Natural killer cell (primary cell): ENCODE measurements around the gene ZFYVE26. TPM values are rescaled to one million over a fixed set of nuclear protein-coding genes. Genes with fewer than 3 reads are reported as not detected.

Experiments used
- ATAC-seq, 3 donors: fragments of 150-1000 bp in 2 of 3; fragments of 200-7000 bp in 1 of 3; cut with Tn5 transposase; 1 replicate in 1 of 3; 2 replicates in 2 of 3; pipeline ENCODE4 v1.10.0; 2021; ENCODE audit warnings: mild to moderate bottlenecking in 2 of 3, moderate library complexity in 2 of 3
- DNase-seq, 2 donors: peaks; one replicate each; pipeline versions ENCODE4 v3.0.0 to v3.0.0-alpha.2; 2013 to 2021; ENCODE audit warnings: mixed read lengths in 1 of 2
- H3K27ac ChIP-seq: one replicate; pipeline ENCODE4 v1.5.1; 2013; ENCODE audit warnings: mild to moderate bottlenecking, low read length
- H3K27me3 ChIP-seq: one replicate; pipeline ENCODE4 v1.6.1; 2013; ENCODE audit warnings: low read length; ENCODE audit not compliant: control insufficient read depth, insufficient read depth
- H3K36me3 ChIP-seq: one replicate; pipeline ENCODE4 v1.6.1; 2013; ENCODE audit warnings: low read length; ENCODE audit not compliant: control insufficient read depth, insufficient read depth
- H3K4me1 ChIP-seq: one replicate; pipeline ENCODE4 v1.6.1; 2013; ENCODE audit warnings: low read length; ENCODE audit not compliant: control insufficient read depth, insufficient read depth
- H3K4me3 ChIP-seq: one replicate; pipeline ENCODE4 v1.5.1; 2013; ENCODE audit warnings: low read length
- H3K9me3 ChIP-seq: one replicate; pipeline ENCODE4 v1.6.1; 2013; ENCODE audit warnings: low read length; ENCODE audit not compliant: control insufficient read depth, insufficient read depth
- H3K27ac Mint-ChIP-seq, 2 donors: one replicate each; pipeline ENCODE4 v1.8.0; 2022; ENCODE audit warnings: mild to moderate bottlenecking in 2 of 2, mixed read lengths in 2 of 2, moderate library complexity in 1 of 2
- H3K27me3 Mint-ChIP-seq, 2 donors: one replicate each; pipeline ENCODE4 v1.8.0; 2022; ENCODE audit warnings: low read depth in 2 of 2, mixed read lengths in 2 of 2
- H3K36me3 Mint-ChIP-seq: one replicate; pipeline ENCODE4 v1.8.0; 2022; ENCODE audit warnings: mixed read lengths
- H3K4me1 Mint-ChIP-seq, 2 donors: one replicate each; pipeline ENCODE4 v1.8.0; 2022; ENCODE audit warnings: mixed read lengths in 2 of 2
- H3K4me3 Mint-ChIP-seq: one replicate; pipeline ENCODE4 v1.8.0; 2022; ENCODE audit warnings: mild to moderate bottlenecking, moderate library complexity, mixed read lengths
- H3K9me3 Mint-ChIP-seq, 2 donors: one replicate each; pipeline ENCODE4 v1.8.0; 2022; ENCODE audit warnings: mixed read lengths in 2 of 2
- CTCF ChIP-seq: fragments of 200-600 bp; IDR thresholded peaks from one replicate; pipeline ENCODE4 v1.8.0; 2022; ENCODE audit warnings: antibody characterized with exemption
- WGBS: methylation state at CpG from one replicate; pipeline ENCODE4 v1.1.7; 2013; ENCODE audit warnings: missing lambda C conversion rate; ENCODE audit not compliant: insufficient coverage; 5-methylcytosine and 5-hydroxymethylcytosine counted together
- intact Hi-C: fragments of 100-400 bp; cut with micrococcal nuclease; formaldehyde crosslinking; loops from one replicate; pipeline ENCODE4 v1.14.2; 2022
- total RNA-seq, 4 donors: library from RNA; stranded (reverse); fragments of 120-200 nt in 1 of 4; gene quantifications; one replicate each; pipeline versions ENCODE4 v1.2.3 to v1.2.4, GENCODE V29; 2013 to 2022

The ZFYVE26 gene
- total RNA-seq, 3 donors from 2014 or later (not counting 1 experiment from before 2014, with no cell fraction given): 31.0 to 45.9 (median 35.5) TPM

GRCh38 chr14:67698179-67698578, 118.2 kb downstream of the ZFYVE26 start:
- DNase-seq (no peak), ATAC-seq (no peak)
- TF ChIP-seq CTCF: no peak
- Histone ChIP-seq H3K36me3 (no peaks in the 10 kb centered on the region), H3K4me1 (peaks cover 9% of the 10 kb centered on the region), H3K27ac (no peak overlapping the region), H3K4me3 (no peak overlapping the region), H3K27me3 (no peaks in the 10 kb centered on the region), H3K9me3 (no peaks in the 10 kb centered on the region)
- H3K4me1 Mint-ChIP-seq: peaks cover 11 to 18% of the 10 kb centered on the region in 2 donors
- H3K4me3 Mint-ChIP-seq: no peak overlapping the region
- no peaks in the 10 kb centered on the region for H3K9me3 Mint-ChIP-seq
- WGBS: 75% methylated on average over 1 of the region's 1 CpG
- no peak overlapping the region for H3K27ac Mint-ChIP-seq
- intact Hi-C loops: no loop called here
- no peaks in the 10 kb centered on the region for H3K36me3 Mint-ChIP-seq
- no peaks in the 10 kb centered on the region for H3K27me3 Mint-ChIP-seq

- H3K4me3 ChIP-seq: no peak overlapping the region
- peaks cover 9% of the 10 kb centered on the region for H3K4me1 ChIP-seq
- Mint-ChIP-seq H3K9me3 (no peaks in the 10 kb centered on the region), H3K4me1 (peaks cover 15 to 18% of the 10 kb centered on the region in 2 donors), H3K36me3 (peaks cover 4% of the 10 kb centered on the region), H3K27ac (no peak overlapping the region), H3K4me3 (peak overlapping the region; percentile 61), H3K27me3 (no peaks in the 10 kb centered on the region)
- 89% methylated on average over 4 of the region's 4 CpGs for WGBS
- ATAC-seq (no peak), DNase-seq (no peak)
- no peaks in the 10 kb centered on the region for H3K27me3 ChIP-seq
- H3K36me3 ChIP-seq: peaks cover 3% of the 10 kb centered on the region
- H3K9me3 ChIP-seq: no peaks in the 10 kb centered on the region
- H3K27ac ChIP-seq: no peak overlapping the region
- no peak for TF ChIP-seq CTCF
- intact Hi-C loops: no loop called here
Observed at GRCh38 chr14:67697006-67697405, 119.4 kb downstream of the ZFYVE26 start.

Other genes starting within 250 kb of the ZFYVE26 start
- gene PIGH, start 216.3 kb downstream of the ZFYVE26 start, total RNA-seq: 10 to 100 TPM; 50.9 to 56.0 (median 54.5) TPM
- 1 to 10 TPM; 1.2 to 7.4 (median 1.4) TPM for gene ARG2, start 196.7 kb downstream of the ZFYVE26 start, total RNA-seq
- gene VTI1B, start 142.0 kb downstream of the ZFYVE26 start, total RNA-seq: 10 to 100 TPM; 47.5 to 77.1 (median 57.9) TPM
- 10 to 100 TPM; 26.5 to 37.4 (median 33.6) TPM for gene RDH11, start 120.8 kb downstream of the ZFYVE26 start, total RNA-seq
- not detected for gene RDH12, start 114.7 kb downstream of the ZFYVE26 start, total RNA-seq
- 10 to 100 TPM; 28.1 to 37.6 (median 28.6) TPM for gene RAD51B, start 3.2 kb upstream of the ZFYVE26 start, total RNA-seq